CD8-positive, alpha-beta memory T cell (primary cell): ENCODE results near the gene TREM2. TPM values are rescaled to one million over a fixed set of nuclear protein-coding genes. Genes with fewer than 3 reads are reported as not detected.

Experiments
- CTCF ChIA-PET: fragments of 350-600 bp; sonication (Branson Sonifier 250); formaldehyde crosslinking; loops from one replicate; lab custom pipeline; 2021; ENCODE audit warnings: antibody characterized with exemption; lab: Charles Lee
- POLR2A ChIA-PET: fragments of 350-600 bp; sonication (Branson Sonifier 250); formaldehyde crosslinking; loops from one replicate; lab custom pipeline; 2021; ENCODE audit warnings: antibody characterized with exemption; lab: Charles Lee
- DNase-seq, 5 donors: peaks; one replicate each; pipeline versions ENCODE4 v3.0.0 to v3.0.0-alpha.2; 2020 to 2022; ENCODE audit warnings: mixed read lengths in 1 of 5
- H3K27ac ChIP-seq: one replicate; pipeline ENCODE4 v1.7.0; 2013; ENCODE audit warnings: low read depth, mild to moderate bottlenecking, low read length, moderate library complexity
- H3K27me3 ChIP-seq: 2 replicates; pipeline ENCODE4 v1.7.0; 2013; ENCODE audit warnings: low read length, mild to moderate bottlenecking; ENCODE audit not compliant: insufficient read depth, poor library complexity, severe bottlenecking
- H3K36me3 ChIP-seq: 2 replicates; pipeline ENCODE4 v1.7.0; 2013; ENCODE audit warnings: mild to moderate bottlenecking, low read length, moderate library complexity; ENCODE audit not compliant: insufficient read depth
- H3K4me1 ChIP-seq: 2 replicates; pipeline ENCODE4 v1.7.0; 2013; ENCODE audit warnings: mild to moderate bottlenecking, low read length, moderate library complexity; ENCODE audit not compliant: insufficient read depth
- H3K4me3 ChIP-seq: 2 replicates; pipeline ENCODE4 v1.7.0; 2013; ENCODE audit warnings: mild to moderate bottlenecking, low read length
- H3K9me3 ChIP-seq: 2 replicates; pipeline ENCODE4 v1.7.0; 2013; ENCODE audit warnings: mild to moderate bottlenecking, low read length
- H3K27ac Mint-ChIP-seq, 8 donors: one replicate each; pipeline ENCODE4 v1.8.0; 2020 to 2021; ENCODE audit warnings: mixed read lengths in 8 of 8, mild to moderate bottlenecking in 6 of 8, inconsistent platforms in 3 of 8, moderate library complexity in 3 of 8
- H3K27me3 Mint-ChIP-seq, 2 donors: one replicate each; pipeline ENCODE4 v1.8.0; 2020 to 2021; ENCODE audit warnings: mixed read lengths in 2 of 2, mild to moderate bottlenecking in 1 of 2, moderate library complexity in 1 of 2
- H3K36me3 Mint-ChIP-seq, 3 donors: one replicate each; pipeline ENCODE4 v1.8.0; 2020 to 2021; ENCODE audit warnings: mixed read lengths in 3 of 3, inconsistent platforms in 1 of 3, mild to moderate bottlenecking in 1 of 3
- H3K4me1 Mint-ChIP-seq, 3 donors: one replicate each; pipeline ENCODE4 v1.8.0; 2020 to 2021; ENCODE audit warnings: mixed read lengths in 3 of 3, inconsistent platforms in 1 of 3, mild to moderate bottlenecking in 1 of 3
- H3K4me3 Mint-ChIP-seq, 7 donors: one replicate each; pipeline ENCODE4 v1.8.0; 2020 to 2021; ENCODE audit warnings: mixed read lengths in 7 of 7, mild to moderate bottlenecking in 6 of 7, moderate library complexity in 4 of 7, inconsistent platforms in 2 of 7
- H3K9me3 Mint-ChIP-seq, 5 donors: one replicate each; pipeline ENCODE4 v1.8.0; 2020 to 2022; ENCODE audit warnings: mixed read lengths in 5 of 5, mild to moderate bottlenecking in 3 of 5, moderate library complexity in 2 of 5, inconsistent platforms in 1 of 5
- polyA plus RNA-seq: library from polyadenylated mRNA; unstranded; fragments of 300-500 nt; fragmentation: Illumina TruSeq; gene quantifications from one replicate; pipeline ENCODE4 v1.2.3, GENCODE V29; 2021
- total RNA-seq, 2 experiments: library from RNA; stranded (reverse); gene quantifications; one replicate each; pipeline ENCODE4 v1.2.3, GENCODE V29; 2021

The TREM2 gene
- total and polyA plus RNA-seq, 3 experiments from 2014 or later: 0.44 to 0.73 TPM; not detected in 1

- CTCF ChIA-PET: no interaction called here
- H3K4me1 ChIP-seq: no peaks in the 10 kb centered on the region
- Mint-ChIP-seq H3K27ac (peak overlapping the region in 2 of 8 donors; percentile 41 to 68), H3K36me3 (peaks cover 0 to 2% (median 0%) of the 10 kb centered on the region in 3 donors), H3K4me3 (no peak overlapping the region), H3K9me3 (no peaks in the 10 kb centered on the region), H3K4me1 (no peaks in the 10 kb centered on the region), H3K27me3 (peaks cover 12 to 19% of the 10 kb centered on the region in 2 donors)
- H3K36me3 ChIP-seq: no peaks in the 10 kb centered on the region
- H3K27me3 ChIP-seq: no peaks in the 10 kb centered on the region
- H3K27ac ChIP-seq: no peak overlapping the region
- DNase-seq: no peak
- no peaks in the 10 kb centered on the region for H3K9me3 ChIP-seq
- POLR2A ChIA-PET: no interaction called here
- no peak overlapping the region for H3K4me3 ChIP-seq
These were observed 3.4 kb downstream of the TREM2 start for GRCh38 chr6:41159415-41160082.

- Mint-ChIP-seq H3K4me3 (no peak overlapping the region), H3K4me1 (no peaks in the 10 kb centered on the region), H3K27me3 (peaks cover 12 to 13% of the 10 kb centered on the region in 2 donors), H3K27ac (no peak overlapping the region), H3K36me3 (peaks cover 0 to 2% (median 0%) of the 10 kb centered on the region in 3 donors), H3K9me3 (no peaks in the 10 kb centered on the region)
- Histone ChIP-seq H3K9me3 (no peaks in the 10 kb centered on the region), H3K4me3 (no peak overlapping the region), H3K27ac (no peak overlapping the region), H3K36me3 (no peaks in the 10 kb centered on the region), H3K4me1 (no peaks in the 10 kb centered on the region), H3K27me3 (no peaks in the 10 kb centered on the region)
- ChIA-PET POLR2A (no interaction called here), CTCF (no interaction called here)
- no peak for DNase-seq
These were observed 5.6 kb downstream of the TREM2 start for GRCh38 chr6:41157323-41157722.

- Mint-ChIP-seq H3K27ac (peak overlapping the region in 1 of 8 donors; percentile 2), H3K27me3 (peaks cover 8 to 12% of the 10 kb centered on the region in 2 donors), H3K4me3 (no peak overlapping the region), H3K36me3 (peaks cover 0 to 2% (median 0%) of the 10 kb centered on the region in 3 donors), H3K9me3 (no peaks in the 10 kb centered on the region), H3K4me1 (no peaks in the 10 kb centered on the region)
- POLR2A ChIA-PET: no interaction called here
- DNase-seq: no peak
- H3K4me1 ChIP-seq: no peaks in the 10 kb centered on the region
- H3K9me3 ChIP-seq: no peaks in the 10 kb centered on the region
- no peaks in the 10 kb centered on the region for H3K36me3 ChIP-seq
- CTCF ChIA-PET: no interaction called here
- H3K4me3 ChIP-seq: no peak overlapping the region
- no peak overlapping the region for H3K27ac ChIP-seq
- no peaks in the 10 kb centered on the region for H3K27me3 ChIP-seq
These were observed 6.1 kb downstream of the TREM2 start for GRCh38 chr6:41156771-41157170.

- Mint-ChIP-seq H3K27ac (peak overlapping the region in 1 of 8 donors; percentile 48), H3K9me3 (no peaks in the 10 kb centered on the region), H3K4me1 (no peaks in the 10 kb centered on the region), H3K4me3 (no peak overlapping the region), H3K36me3 (peaks cover 0 to 2% (median 0%) of the 10 kb centered on the region in 3 donors), H3K27me3 (peaks cover 8 to 12% of the 10 kb centered on the region in 2 donors)
- Histone ChIP-seq H3K4me3 (no peak overlapping the region), H3K36me3 (no peaks in the 10 kb centered on the region), H3K4me1 (no peaks in the 10 kb centered on the region), H3K27ac (no peak overlapping the region), H3K27me3 (no peaks in the 10 kb centered on the region), H3K9me3 (no peaks in the 10 kb centered on the region)
- ChIA-PET CTCF (no interaction called here), POLR2A (no interaction called here)
- DNase-seq: no peak
These were observed 6.9 kb downstream of the TREM2 start for GRCh38 chr6:41156001-41156400.

GRCh38 chr6:41155132-41155805 lies 7.6 kb downstream of the TREM2 start:
- Histone ChIP-seq H3K4me1 (no peaks in the 10 kb centered on the region), H3K27me3 (no peaks in the 10 kb centered on the region), H3K36me3 (no peaks in the 10 kb centered on the region), H3K9me3 (no peaks in the 10 kb centered on the region), H3K4me3 (no peak overlapping the region), H3K27ac (no peak overlapping the region)
- peaks cover 0 to 2% (median 0%) of the 10 kb centered on the region in 3 donors for H3K36me3 Mint-ChIP-seq
- H3K4me3 Mint-ChIP-seq: no peak overlapping the region
- H3K9me3 Mint-ChIP-seq: no peaks in the 10 kb centered on the region
- ChIA-PET CTCF (no interaction called here), POLR2A (no interaction called here)
- no peak for DNase-seq
- no peaks in the 10 kb centered on the region for H3K4me1 Mint-ChIP-seq
- H3K27me3 Mint-ChIP-seq: peaks cover 8 to 12% of the 10 kb centered on the region in 2 donors
- no peak overlapping the region for H3K27ac Mint-ChIP-seq

GRCh38 chr6:41153992-41154625 lies 8.8 kb downstream of the TREM2 start, which contains the start of gene TREML1:
TREML1 (minus strand) TSS chr6:41154347; CDS start chr6:41154288, 59 bp downstream.
- no peak within 1 kb of the TSS for H3K27ac ChIP-seq
- H3K36me3 Mint-ChIP-seq: peaks cover 0 to 2% (median 0%) of the 10 kb centered on the region in 3 donors
- no peaks in the 10 kb centered on the region for H3K4me1 Mint-ChIP-seq
- H3K27ac Mint-ChIP-seq: peak within 1 kb of the TSS in 2 of 8 donors; percentile 4
- no peaks in the 10 kb centered on the region for H3K27me3 ChIP-seq
- ChIA-PET POLR2A (no interaction called here), CTCF (no interaction called here)
- no peak for DNase-seq
- H3K4me3 Mint-ChIP-seq: no peak within 1 kb of the TSS
- H3K4me1 ChIP-seq: no peaks in the 10 kb centered on the region
- no peak within 1 kb of the TSS for H3K4me3 ChIP-seq
- H3K9me3 Mint-ChIP-seq: no peaks in the 10 kb centered on the region
- peaks cover 5 to 11% of the 10 kb centered on the region in 2 donors for H3K27me3 Mint-ChIP-seq
- H3K9me3 ChIP-seq: no peaks in the 10 kb centered on the region
- H3K36me3 ChIP-seq: no peaks in the 10 kb centered on the region

GRCh38 chr6:41153451-41153850 lies 9.5 kb downstream of the TREM2 start:
- no peaks in the 10 kb centered on the region for H3K36me3 ChIP-seq
- H3K27ac ChIP-seq: no peak overlapping the region
- no peaks in the 10 kb centered on the region for H3K27me3 ChIP-seq
- H3K4me3 Mint-ChIP-seq: no peak overlapping the region
- no peaks in the 10 kb centered on the region for H3K4me1 Mint-ChIP-seq
- no peaks in the 10 kb centered on the region for H3K9me3 Mint-ChIP-seq
- DNase-seq: no peak
- peaks cover 5 to 6% of the 10 kb centered on the region in 2 donors for H3K27me3 Mint-ChIP-seq
- no peaks in the 10 kb centered on the region for H3K9me3 ChIP-seq
- peaks cover 0 to 7% (median 4%) of the 10 kb centered on the region in 3 donors for H3K36me3 Mint-ChIP-seq
- CTCF ChIA-PET: no interaction called here
- POLR2A ChIA-PET: no interaction called here
- H3K27ac Mint-ChIP-seq: no peak overlapping the region
- no peak overlapping the region for H3K4me3 ChIP-seq
- no peaks in the 10 kb centered on the region for H3K4me1 ChIP-seq

- Mint-ChIP-seq H3K27me3 (peaks cover 0 to 2% of the 10 kb centered on the region in 2 donors), H3K36me3 (peaks cover 9 to 21% (median 9%) of the 10 kb centered on the region in 3 donors), H3K9me3 (no peaks in the 10 kb centered on the region), H3K4me3 (no peak overlapping the region), H3K4me1 (peaks cover 8 to 11% (median 10%) of the 10 kb centered on the region in 3 donors), H3K27ac (no peak overlapping the region)
- Histone ChIP-seq H3K4me1 (peaks cover 10% of the 10 kb centered on the region), H3K27me3 (no peaks in the 10 kb centered on the region), H3K36me3 (no peaks in the 10 kb centered on the region), H3K9me3 (no peaks in the 10 kb centered on the region), H3K27ac (no peak overlapping the region), H3K4me3 (no peak overlapping the region)
- ChIA-PET POLR2A (no interaction called here), CTCF (no interaction called here)
- DNase-seq: no peak
These were observed 12.2 kb downstream of the TREM2 start for GRCh38 chr6:41150671-41151070.
